ENCODE measurements around the gene MYO3B.

Gene MYO3B

GRCh38 chr2:170381678-170382077 is 203.7 kb downstream of the MYO3B start:
- no peak overlapping the region for H2AFZ ChIP-seq (ENCODE audit: low read depth, low read length, severe bottlenecking)
- H3K36me3 ChIP-seq (ENCODE audit: low read length): no peaks in the 10 kb centered on the region
- no peaks in the 10 kb centered on the region for H4K20me1 ChIP-seq (ENCODE audit: low read depth, low read length)
- TF ChIP-seq EZH2phosphoT487 (conservative IDR thresholded peaks at IDR 0.05; ENCODE audit: low read length) (no peak), CTCF (IDR thresholded peaks at IDR 0.05; ENCODE audit: insufficient read depth, low read length, poor library complexity, severe bottlenecking) (no peak)
- H3K79me2 ChIP-seq (ENCODE audit: insufficient read depth, low read length): no peaks in the 10 kb centered on the region
- H3K4me2 ChIP-seq (ENCODE audit: low read depth, low read length, poor library complexity, severe bottlenecking): no peak overlapping the region
- H3K9me2 ChIP-seq (replicated peaks; ENCODE audit: insufficient read depth, low read length): no peaks in the 10 kb centered on the region
- no peak overlapping the region for H3K27ac ChIP-seq (ENCODE audit: low read depth, low read length)
- no peaks in the 10 kb centered on the region; the same call in 1 of the 2 replicates for H3K27me3 ChIP-seq (ENCODE audit: low read length)
- H3K9me3 ChIP-seq (ENCODE audit: insufficient read depth, low read length): no peaks in the 10 kb centered on the region
- no peaks in the 10 kb centered on the region for H3F3A ChIP-seq (ENCODE audit: insufficient read depth)
- H3K9ac ChIP-seq (ENCODE audit: low read length): no peak overlapping the region
- H3K4me3 ChIP-seq (ENCODE audit: insufficient read depth, low read length, poor library complexity, severe bottlenecking): no peak overlapping the region

GRCh38 chr2:170386554-170386953 is 208.6 kb downstream of the MYO3B start:
- TF ChIP-seq CTCF (IDR thresholded peaks at IDR 0.05; ENCODE audit: insufficient read depth, low read length, poor library complexity, severe bottlenecking) (no peak), EZH2phosphoT487 (conservative IDR thresholded peaks at IDR 0.05; ENCODE audit: low read length) (no peak)
- Histone ChIP-seq H3K27me3 (ENCODE audit: low read length) (no peaks in the 10 kb centered on the region), H2AFZ (ENCODE audit: low read depth, low read length, severe bottlenecking) (no peak overlapping the region), H3K36me3 (ENCODE audit: low read length) (no peaks in the 10 kb centered on the region), H3K9me3 (ENCODE audit: insufficient read depth, low read length) (no peaks in the 10 kb centered on the region), H3F3A (ENCODE audit: insufficient read depth) (no peaks in the 10 kb centered on the region), H3K79me2 (ENCODE audit: insufficient read depth, low read length) (no peaks in the 10 kb centered on the region), H3K9ac (ENCODE audit: low read length) (no peak overlapping the region), H3K27ac (ENCODE audit: low read depth, low read length) (no peak overlapping the region), H4K20me1 (ENCODE audit: low read depth, low read length) (no peaks in the 10 kb centered on the region), H3K4me3 (ENCODE audit: insufficient read depth, low read length, poor library complexity, severe bottlenecking) (no peak overlapping the region), H3K9me2 (replicated peaks; ENCODE audit: insufficient read depth, low read length) (no peaks in the 10 kb centered on the region), H3K4me2 (ENCODE audit: low read depth, low read length, poor library complexity, severe bottlenecking) (no peak overlapping the region)

- no peaks in the 10 kb centered on the region for H3K9me2 ChIP-seq (replicated peaks; ENCODE audit: insufficient read depth, low read length)
- no peak overlapping the region for H3K9ac ChIP-seq (ENCODE audit: low read length)
- no peaks in the 10 kb centered on the region for H3K79me2 ChIP-seq (ENCODE audit: insufficient read depth, low read length)
- H3K4me2 ChIP-seq (ENCODE audit: low read depth, low read length, poor library complexity, severe bottlenecking): no peak overlapping the region
- no peak overlapping the region for H3K27ac ChIP-seq (ENCODE audit: low read depth, low read length)
- H3K27me3 ChIP-seq (ENCODE audit: low read length): no peaks in the 10 kb centered on the region
- H3K4me3 ChIP-seq (ENCODE audit: insufficient read depth, low read length, poor library complexity, severe bottlenecking): no peak overlapping the region
- H3K9me3 ChIP-seq (ENCODE audit: insufficient read depth, low read length): no peaks in the 10 kb centered on the region
- no peaks in the 10 kb centered on the region for H4K20me1 ChIP-seq (ENCODE audit: low read depth, low read length)
- no peak for TF ChIP-seq CTCF (IDR thresholded peaks at IDR 0.05; ENCODE audit: insufficient read depth, low read length, poor library complexity, severe bottlenecking)
- TF ChIP-seq EZH2phosphoT487 (conservative IDR thresholded peaks at IDR 0.05; ENCODE audit: low read length): no peak
- no peak overlapping the region for H2AFZ ChIP-seq (ENCODE audit: low read depth, low read length, severe bottlenecking)
- no peaks in the 10 kb centered on the region for H3K36me3 ChIP-seq (ENCODE audit: low read length)
- no peaks in the 10 kb centered on the region for H3F3A ChIP-seq (ENCODE audit: insufficient read depth)
These were observed 213.1 kb downstream of the MYO3B start for GRCh38 chr2:170391018-170391417.

Data from SU-DHL-6 (cell line).